GM04504 (cell line): ENCODE results near the gene DHRS4L2.

Source experiments
- DNase-seq: peaks from one replicate; pipeline ENCODE4 v3.0.0-alpha.2; 2012; ENCODE audit warnings: low read depth

DHRS4L2 gene

GRCh38 chr14:24053548-24054323, 65.0 kb downstream of the DHRS4L2 start:
- DNase-seq: no peak

DNA sequence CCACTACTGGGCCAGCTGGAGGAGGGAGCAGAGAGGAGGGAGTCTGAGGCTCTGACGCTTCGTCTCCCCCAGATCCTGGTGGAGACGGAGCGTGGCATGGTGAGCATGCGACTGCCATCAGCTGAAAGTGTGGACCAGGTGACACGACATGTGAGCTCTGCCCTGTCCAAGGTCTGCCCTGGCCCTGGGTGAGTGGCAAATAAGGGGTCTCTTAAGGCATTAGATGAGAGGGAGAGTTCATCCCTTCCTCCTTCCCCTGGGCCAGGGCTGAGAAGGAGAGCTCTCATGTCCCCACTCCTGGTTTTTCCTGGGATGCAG, 65.6 kb downstream of the DHRS4L2 start:
- DNase-seq: no peak

DNA sequence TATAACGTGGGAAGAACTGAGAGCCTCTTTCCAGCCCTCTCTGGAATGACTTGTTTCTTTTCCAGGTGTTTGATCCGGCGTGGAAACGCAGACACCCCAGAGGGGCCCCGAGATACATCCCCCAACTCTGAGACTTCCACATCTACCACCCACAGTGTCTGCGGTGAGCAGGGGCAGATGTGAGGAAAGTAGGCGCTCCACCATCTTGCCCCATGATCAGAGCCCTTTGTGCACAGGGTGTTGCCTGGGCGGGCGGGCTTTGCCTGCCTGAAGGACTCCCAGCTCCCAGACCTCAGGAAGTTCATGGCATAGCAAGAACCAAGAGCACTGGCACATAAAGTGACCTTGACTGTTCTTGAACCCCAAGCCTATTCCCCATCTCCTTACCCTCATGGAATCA, 65.9 kb downstream of the DHRS4L2 start:
- DNase-seq: no peak
